Tibial nerve (tissue), 4 donors: ENCODE data around the gene TULP4. TPM values are rescaled to one million over a fixed set of nuclear protein-coding genes. Genes with fewer than 3 reads are reported as not detected.

Experiments used
- DNase-seq, 2 donors: peaks; one replicate each; pipeline ENCODE4 v3.0.0-alpha.2; 2019; ENCODE audit warnings: low spot score in 2 of 2
- H3K27ac ChIP-seq, 4 donors: fragments of 200-600 bp; sonication (generic) in 3 of 4; one replicate each; pipeline ENCODE4 v1.5.1; 2017 to 2019; ENCODE audit warnings: mild to moderate bottlenecking in 1 of 4
- H3K27me3 ChIP-seq, 2 donors: fragments of 200-600 bp; sonication (generic) in 1 of 2; one replicate each; pipeline versions ENCODE4 v1.5.1 to v1.6.0; 2017 to 2019
- H3K36me3 ChIP-seq, 3 donors: fragments of 200-600 bp; sonication (generic); one replicate each; pipeline ENCODE4 v1.5.1; 2018 to 2019
- H3K4me1 ChIP-seq, 4 donors: fragments of 200-600 bp; sonication (generic) in 3 of 4; one replicate each; pipeline ENCODE4 v1.5.1; 2017 to 2019
- H3K4me3 ChIP-seq, 4 donors: fragments of 200-600 bp; sonication (generic) in 3 of 4; one replicate each; pipeline ENCODE4 v1.5.1; 2017 to 2019; ENCODE audit warnings: mild to moderate bottlenecking in 1 of 4, moderate library complexity in 1 of 4
- H3K9me3 ChIP-seq, 4 donors: fragments of 200-600 bp; sonication (generic) in 3 of 4; one replicate each; pipeline ENCODE4 v1.5.1; 2017 to 2019
- CTCF ChIP-seq, 5 experiments: fragments of 200-600 bp in 3 of 5; fragments of 450-650 bp in 2 of 5; sonication (generic) in 3 of 5; IDR thresholded peaks; one replicate each; pipeline ENCODE4 v1.5.1; 2016 to 2019; ENCODE audit warnings: antibody characterized with exemption in 5 of 5, mild to moderate bottlenecking in 3 of 5, moderate library complexity in 2 of 5
- EP300 ChIP-seq, 2 donors: sonication (generic); formaldehyde crosslinking; IDR thresholded peaks; one replicate each; pipeline ENCODE4 v1.6.1; 2017; ENCODE audit warnings: antibody characterized with exemption in 2 of 2, mild to moderate bottlenecking in 1 of 2
- POLR2A ChIP-seq, 2 donors: fragments of 450-650 bp; IDR thresholded peaks; one replicate each; pipeline ENCODE4 v1.6.1; 2017; ENCODE audit warnings: antibody characterized with exemption in 2 of 2, mild to moderate bottlenecking in 2 of 2, moderate library complexity in 2 of 2
- WGBS, 2 donors: methylation state at CpG; one replicate each; pipeline ENCODE4 v1.1.5; 2018; 5-methylcytosine and 5-hydroxymethylcytosine counted together
- total RNA-seq, 4 donors: library from RNA; depleted of rRNA; stranded (reverse); fragments of >200 nt; gene quantifications; one replicate each; pipeline ENCODE4 v1.1.0, GENCODE V29; 2016

Gene TULP4
- total RNA-seq, 4 donors from 2014 or later: 91.2 to 109 (median 101) TPM

GRCh38 chr6:158268361-158269147 is 43.7 kb upstream of the TULP4 start:
- 47 to 59% methylated on average over 2 of the region's 2 CpGs for WGBS, 2 donors
- no peaks in the 10 kb centered on the region for H3K9me3 ChIP-seq
- TF ChIP-seq CTCF (IDR thresholded peaks at IDR 0.05) (no peak), EP300 (IDR thresholded peaks at IDR 0.05) (no peak), POLR2A (IDR thresholded peaks at IDR 0.05) (no peak)
- H3K36me3 ChIP-seq: peaks cover 0 to 21% (median 0%) of the 10 kb centered on the region in 3 donors
- H3K27me3 ChIP-seq: no peaks in the 10 kb centered on the region
- H3K4me3 ChIP-seq: no peak overlapping the region
- peaks cover 0 to 18% (median 0%) of the 10 kb centered on the region in 4 donors for H3K4me1 ChIP-seq
- no peak overlapping the region for H3K27ac ChIP-seq
- DNase-seq: no peak

DNA sequence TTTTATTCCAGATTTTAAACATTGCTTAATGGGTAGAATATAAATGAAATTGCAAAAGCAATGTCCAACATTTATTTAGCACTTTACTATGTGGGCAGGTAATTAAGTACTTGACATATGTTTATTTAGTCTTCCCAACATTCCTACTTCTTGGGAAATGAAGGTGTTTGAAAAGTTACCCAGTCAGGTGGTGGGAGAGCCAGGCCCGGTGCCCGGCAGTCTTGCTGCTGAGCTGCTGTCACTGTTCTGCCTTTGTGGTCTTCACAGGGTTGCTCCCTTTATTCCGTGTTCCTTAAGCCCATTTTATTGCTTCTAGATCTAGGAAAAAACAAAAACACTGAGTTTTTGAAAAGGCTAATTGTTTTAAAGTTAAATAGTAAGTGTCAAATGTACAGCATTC is 42.6 kb upstream of the TULP4 start:
- peaks cover 0 to 24% (median 0%) of the 10 kb centered on the region in 3 donors for H3K36me3 ChIP-seq
- H3K27me3 ChIP-seq: no peaks in the 10 kb centered on the region
- no peak for DNase-seq
- H3K9me3 ChIP-seq: no peaks in the 10 kb centered on the region
- 45 to 64% methylated on average over 3 of the region's 3 CpGs for WGBS, 2 donors
- H3K4me1 ChIP-seq: peaks cover 0 to 18% (median 0%) of the 10 kb centered on the region in 4 donors
- H3K4me3 ChIP-seq: no peak overlapping the region
- H3K27ac ChIP-seq: no peak overlapping the region
- no peak for TF ChIP-seq EP300 (IDR thresholded peaks at IDR 0.05)
- TF ChIP-seq POLR2A (IDR thresholded peaks at IDR 0.05): no peak
- no peak for TF ChIP-seq CTCF (IDR thresholded peaks at IDR 0.05)

- no peak for DNase-seq
These were observed 41.7 kb upstream of the TULP4 start for GRCh38 chr6:158270389-158271127.

GRCh38 chr6:158272324-158272723 is 39.9 kb upstream of the TULP4 start:
- peaks cover 0 to 20% (median 0%) of the 10 kb centered on the region in 3 donors for H3K36me3 ChIP-seq
- peaks cover 0 to 18% (median 0%) of the 10 kb centered on the region in 4 donors for H3K4me1 ChIP-seq
- no peaks in the 10 kb centered on the region for H3K9me3 ChIP-seq
- no peak overlapping the region for H3K27ac ChIP-seq
- 86 to 88% methylated on average over 1 of the region's 1 CpG for WGBS, 2 donors
- TF ChIP-seq EP300 (IDR thresholded peaks at IDR 0.05) (no peak), POLR2A (IDR thresholded peaks at IDR 0.05) (no peak), CTCF (IDR thresholded peaks at IDR 0.05) (no peak)
- no peaks in the 10 kb centered on the region for H3K27me3 ChIP-seq
- DNase-seq: no peak
- H3K4me3 ChIP-seq: no peak overlapping the region

More at GRCh38 chr6:158270389-158271127, 41.7 kb upstream of the TULP4 start:
- Histone ChIP-seq H3K4me1 (peaks cover 0 to 18% (median 0%) of the 10 kb centered on the region in 4 donors), H3K27ac (no peak overlapping the region), H3K36me3 (peaks cover 0 to 21% (median 0%) of the 10 kb centered on the region in 3 donors), H3K9me3 (no peaks in the 10 kb centered on the region), H3K27me3 (no peaks in the 10 kb centered on the region), H3K4me3 (no peak overlapping the region)
- no peak for TF ChIP-seq CTCF (IDR thresholded peaks at IDR 0.05)
- no peak for TF ChIP-seq POLR2A (IDR thresholded peaks at IDR 0.05)
- TF ChIP-seq EP300 (IDR thresholded peaks at IDR 0.05): no peak
- 89 to 91% methylated on average over 11 of the region's 11 CpGs for WGBS, 2 donors

DNA sequence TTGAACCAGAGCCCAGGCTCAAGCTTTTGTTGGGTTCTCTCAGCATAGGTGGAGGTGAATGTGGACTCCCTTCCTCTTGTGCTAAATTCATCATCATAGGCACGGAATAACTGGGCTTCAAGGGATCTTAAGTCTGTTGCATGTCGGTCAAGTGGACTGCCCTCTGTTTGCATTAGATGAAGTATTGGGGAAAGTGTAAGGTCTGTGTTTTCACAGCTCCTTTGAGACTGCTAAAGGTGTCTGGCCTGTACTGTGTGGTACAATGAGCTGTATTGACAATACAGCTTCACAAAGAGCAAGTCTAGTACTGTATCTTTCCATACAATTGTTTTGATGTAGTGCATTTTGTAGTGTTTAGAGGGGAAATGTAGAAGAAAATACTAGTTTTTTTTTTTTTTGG is 34.3 kb upstream of the TULP4 start:
- TF ChIP-seq CTCF (IDR thresholded peaks at IDR 0.05) (no peak), POLR2A (IDR thresholded peaks at IDR 0.05) (no peak), EP300 (IDR thresholded peaks at IDR 0.05) (no peak)
- H3K27ac ChIP-seq: no peak overlapping the region
- 88 to 94% methylated on average over 2 of the region's 2 CpGs for WGBS, 2 donors
- H3K27me3 ChIP-seq: no peaks in the 10 kb centered on the region
- H3K4me3 ChIP-seq: no peak overlapping the region
- peaks cover 0 to 7% (median 0%) of the 10 kb centered on the region in 3 donors for H3K36me3 ChIP-seq
- H3K9me3 ChIP-seq: no peaks in the 10 kb centered on the region
- no peaks in the 10 kb centered on the region for H3K4me1 ChIP-seq
- DNase-seq: no peak
